Epithelial cell of proximal tubule (primary cell): ENCODE measurements around the gene GRID1. TPM values are rescaled to one million over a fixed set of nuclear protein-coding genes. Genes with fewer than 3 reads are reported as not detected.

Experiments used
- DNase-seq: peaks from one replicate; pipeline ENCODE4 v3.0.0-alpha.2; 2011; ENCODE audit warnings: low read depth
- H3K4me3 ChIP-seq: 2 replicates; pipeline ENCODE4 v1.5.1; 2011; ENCODE audit warnings: low read depth, mild to moderate bottlenecking, low read length
- total RNA-seq: library from RNA; depleted of rRNA; stranded (reverse); fragments of >200 nt; gene quantifications from 2 replicates; pipeline ENCODE4 v1.2.3, GENCODE V29; 2015
- TF ChIP-seq, protein P1 (sequence below): conservative IDR thresholded peaks from 2 replicates; pipeline ENCODE4 v1.5.1; 2012; ENCODE audit warnings: low read depth, mild to moderate bottlenecking, low read length

The GRID1 gene
- total RNA-seq, 1 donor from 2014 or later = 0.52 TPM

DNA sequence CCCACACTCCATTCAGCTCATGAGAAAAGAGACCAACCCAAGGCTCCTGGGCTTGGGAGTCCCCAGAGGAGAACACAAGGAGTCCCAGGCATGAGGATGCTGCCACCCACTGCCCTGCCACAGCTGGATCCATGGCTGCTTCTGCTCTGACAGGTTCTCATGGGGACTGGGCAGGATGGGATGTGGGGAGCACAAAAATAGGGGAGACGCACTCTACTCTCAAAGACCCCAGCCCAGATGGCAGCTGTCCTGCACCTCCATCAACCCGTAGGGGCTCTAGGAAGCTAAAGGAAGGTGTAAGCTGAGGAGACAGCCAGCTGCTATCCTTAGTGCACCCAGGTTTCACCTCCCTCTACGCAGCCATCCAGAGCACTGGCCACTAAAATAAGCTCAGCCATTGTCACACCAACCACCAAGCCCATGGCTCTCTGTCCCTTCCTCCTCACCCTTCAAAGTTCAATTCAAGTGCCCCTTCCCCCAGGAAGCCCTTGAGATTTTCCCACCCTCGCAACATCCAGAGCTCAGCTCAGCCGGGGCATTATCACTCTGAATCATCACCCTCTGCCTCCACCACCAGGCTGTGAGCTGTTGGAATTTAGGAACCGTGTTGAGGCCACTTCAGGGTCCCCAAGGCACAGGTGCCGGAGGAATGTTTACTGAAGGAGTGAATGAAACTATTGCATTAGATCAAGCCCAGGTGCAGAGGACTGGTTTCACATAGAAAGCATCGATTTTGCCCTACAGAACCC, 142.1 kb downstream of the GRID1 start:
- DNase-seq = no peak
- no peak overlapping the region for H3K4me3 ChIP-seq
- TF ChIP-seq, protein P1, sequence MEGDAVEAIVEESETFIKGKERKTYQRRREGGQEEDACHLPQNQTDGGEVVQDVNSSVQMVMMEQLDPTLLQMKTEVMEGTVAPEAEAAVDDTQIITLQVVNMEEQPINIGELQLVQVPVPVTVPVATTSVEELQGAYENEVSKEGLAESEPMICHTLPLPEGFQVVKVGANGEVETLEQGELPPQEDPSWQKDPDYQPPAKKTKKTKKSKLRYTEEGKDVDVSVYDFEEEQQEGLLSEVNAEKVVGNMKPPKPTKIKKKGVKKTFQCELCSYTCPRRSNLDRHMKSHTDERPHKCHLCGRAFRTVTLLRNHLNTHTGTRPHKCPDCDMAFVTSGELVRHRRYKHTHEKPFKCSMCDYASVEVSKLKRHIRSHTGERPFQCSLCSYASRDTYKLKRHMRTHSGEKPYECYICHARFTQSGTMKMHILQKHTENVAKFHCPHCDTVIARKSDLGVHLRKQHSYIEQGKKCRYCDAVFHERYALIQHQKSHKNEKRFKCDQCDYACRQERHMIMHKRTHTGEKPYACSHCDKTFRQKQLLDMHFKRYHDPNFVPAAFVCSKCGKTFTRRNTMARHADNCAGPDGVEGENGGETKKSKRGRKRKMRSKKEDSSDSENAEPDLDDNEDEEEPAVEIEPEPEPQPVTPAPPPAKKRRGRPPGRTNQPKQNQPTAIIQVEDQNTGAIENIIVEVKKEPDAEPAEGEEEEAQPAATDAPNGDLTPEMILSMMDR = no peak

DNA sequence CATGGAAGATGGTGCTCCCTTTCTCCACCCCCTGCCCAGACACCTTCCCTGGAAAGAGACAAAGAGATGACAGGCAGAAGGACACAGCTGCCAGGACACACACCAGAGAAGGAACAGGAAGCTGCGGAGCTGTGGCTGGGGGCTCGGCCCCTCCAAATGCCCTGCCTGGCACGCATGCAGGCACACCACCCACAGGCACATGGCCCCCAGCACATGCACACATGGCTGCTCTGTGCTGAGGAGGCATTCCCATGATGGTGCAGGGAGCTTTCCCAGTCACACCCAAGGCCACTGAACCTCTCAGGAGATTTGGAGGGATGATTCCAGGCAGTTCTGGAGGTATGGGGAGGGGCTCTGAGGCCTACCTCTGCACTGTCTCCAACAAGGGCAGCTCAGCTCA, 143.3 kb downstream of the GRID1 start:
- H3K4me3 ChIP-seq = no peak overlapping the region
- TF ChIP-seq, protein P1 = no peak
- no peak for DNase-seq

DNA sequence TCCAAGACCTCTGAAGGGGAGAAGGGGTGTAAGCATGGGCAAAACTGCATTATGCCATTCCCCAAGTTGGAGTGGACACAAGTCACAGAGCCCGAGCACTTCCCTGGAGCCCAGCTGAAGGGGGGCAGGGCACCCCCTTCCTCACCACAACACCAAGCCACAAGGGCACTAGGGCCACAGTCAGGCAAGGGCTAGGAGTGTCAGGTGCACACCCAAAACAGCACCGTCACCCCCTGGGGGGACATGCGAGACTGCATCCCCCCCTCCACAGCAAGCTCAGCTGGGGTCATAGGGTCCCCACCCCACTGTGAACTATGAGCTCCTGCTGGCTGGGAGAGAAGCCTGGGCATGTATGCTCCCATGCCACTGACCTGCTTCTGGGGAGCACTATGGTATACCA, 143.9 kb downstream of the GRID1 start:
- no peak for DNase-seq
- TF ChIP-seq, protein P1 = no peak
- H3K4me3 ChIP-seq = no peak overlapping the region

DNA sequence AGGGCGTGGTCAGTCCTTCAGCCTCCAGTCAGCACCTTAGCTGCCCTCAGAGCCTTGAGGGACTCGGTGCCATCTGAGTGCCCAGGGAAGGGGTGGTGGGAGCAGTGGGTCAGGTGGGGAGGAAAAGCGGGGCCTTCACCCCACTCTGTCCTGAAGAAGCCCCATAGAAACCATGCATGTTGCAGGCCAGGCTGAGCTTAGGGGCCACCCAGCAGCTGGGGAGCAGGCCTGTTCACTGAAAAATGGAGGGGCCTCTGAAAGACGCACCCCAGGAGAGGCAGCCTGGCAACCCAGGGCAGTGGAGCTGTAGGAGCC, 144.3 kb downstream of the GRID1 start:
- TF ChIP-seq, protein P1 = no peak
- no peak for DNase-seq
- no peak overlapping the region for H3K4me3 ChIP-seq

DNA sequence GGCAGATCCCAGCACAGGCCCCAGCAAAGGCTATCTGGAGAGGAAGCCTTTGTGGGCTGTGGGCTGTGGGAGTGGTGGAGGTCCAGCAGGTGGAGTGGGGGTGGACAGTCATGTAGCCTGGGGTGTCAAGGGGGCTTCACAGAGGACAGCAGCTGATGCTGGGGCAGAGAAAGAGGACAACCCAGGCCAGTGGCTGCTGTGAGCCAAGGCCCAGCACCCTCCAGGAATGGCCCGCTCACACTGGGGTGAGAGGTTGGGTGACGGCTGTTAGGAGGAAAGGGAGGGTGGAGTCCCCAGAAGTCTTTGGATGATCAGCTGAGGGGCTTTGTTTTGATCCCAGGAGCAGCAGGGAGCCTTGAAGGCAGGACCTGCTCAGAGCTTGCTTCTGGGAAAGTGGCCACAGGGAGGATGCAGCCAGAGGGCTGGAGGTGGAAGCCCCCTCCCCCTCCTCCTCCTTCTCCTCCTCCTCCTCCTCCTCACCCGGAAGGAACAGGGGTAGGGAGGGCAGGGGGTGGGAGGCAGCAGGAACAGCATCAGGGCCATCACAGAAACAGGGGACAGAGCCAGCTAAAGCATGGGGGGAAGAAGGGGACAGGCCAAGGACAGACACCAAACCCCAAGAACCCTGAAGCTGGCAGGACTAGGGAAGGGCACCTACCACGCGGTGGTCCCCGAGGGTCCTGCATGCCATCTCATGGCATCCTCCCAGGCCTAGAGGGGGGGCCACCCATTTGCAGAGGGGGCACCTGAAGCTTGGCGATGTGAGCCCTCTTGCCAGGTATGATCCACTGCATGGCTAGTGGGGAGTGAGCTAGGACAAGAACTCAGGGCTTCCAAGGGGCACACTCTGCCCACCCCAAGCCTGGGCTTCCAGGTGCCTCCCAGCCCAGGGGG, 144.9 kb downstream of the GRID1 start:
- TF ChIP-seq, protein P1 = no peak
- H3K4me3 ChIP-seq = no peak overlapping the region
- no peak for DNase-seq

DNA sequence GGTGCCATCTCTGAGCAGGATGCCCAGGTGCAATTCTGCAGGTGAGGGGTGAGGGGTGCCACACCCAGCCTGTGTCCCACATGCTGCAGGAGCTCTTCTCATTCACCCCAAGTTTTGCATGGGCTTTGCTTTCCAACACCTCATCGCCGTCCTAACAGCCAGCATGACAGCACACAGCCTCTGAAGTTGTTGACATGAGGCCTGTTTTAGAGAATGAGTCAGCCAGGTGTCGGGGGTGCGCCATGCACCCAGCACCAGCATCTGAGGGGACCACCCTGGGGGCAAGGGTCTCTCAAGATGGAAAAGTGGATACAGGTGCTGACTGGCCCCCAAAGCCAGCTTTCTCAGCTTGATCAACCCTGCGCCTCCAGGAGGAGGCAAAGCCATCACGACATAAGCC, 146.0 kb downstream of the GRID1 start:
- H3K4me3 ChIP-seq = no peak overlapping the region
- TF ChIP-seq, protein P1 = no peak
- no peak for DNase-seq
